PC-9 (cell line): ENCODE results near the gene SEMA6A.

Source experiments
- EZH2 ChIP-seq: fragments of 200-600 bp; sonication (generic); IDR thresholded peaks from 2 replicates; pipeline ENCODE4 v1.8.0; 2017; ENCODE audit warnings: antibody characterized with exemption, low read depth
- TF ChIP-seq, protein P1 (sequence below): fragments of 200-600 bp; sonication (generic); conservative IDR thresholded peaks from 2 replicates; pipeline ENCODE4 v1.6.1; 2017; ENCODE audit warnings: mixed run types, antibody characterized with exemption, mild to moderate bottlenecking, moderate library complexity

DNA sequence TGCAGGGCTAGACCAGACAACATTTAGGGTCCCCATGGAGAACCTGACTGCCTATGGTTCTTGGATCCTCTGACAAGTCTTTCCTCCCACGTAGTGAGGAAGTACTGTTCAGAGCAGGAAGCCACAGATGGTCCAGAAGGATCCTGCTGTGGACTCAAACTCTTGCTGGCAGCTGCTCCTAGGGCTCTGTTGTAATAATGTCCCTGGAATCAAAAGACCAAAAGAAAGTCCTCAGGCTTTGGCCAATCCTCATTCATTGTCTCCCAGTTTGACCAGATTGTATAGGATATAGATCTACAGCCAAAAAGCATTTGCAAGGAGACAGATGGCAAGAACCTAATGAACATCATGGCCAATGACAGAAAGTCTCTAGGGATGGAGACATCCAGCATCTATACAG lies 53.9 kb downstream of the SEMA6A start:
- TF ChIP-seq, protein P1, sequence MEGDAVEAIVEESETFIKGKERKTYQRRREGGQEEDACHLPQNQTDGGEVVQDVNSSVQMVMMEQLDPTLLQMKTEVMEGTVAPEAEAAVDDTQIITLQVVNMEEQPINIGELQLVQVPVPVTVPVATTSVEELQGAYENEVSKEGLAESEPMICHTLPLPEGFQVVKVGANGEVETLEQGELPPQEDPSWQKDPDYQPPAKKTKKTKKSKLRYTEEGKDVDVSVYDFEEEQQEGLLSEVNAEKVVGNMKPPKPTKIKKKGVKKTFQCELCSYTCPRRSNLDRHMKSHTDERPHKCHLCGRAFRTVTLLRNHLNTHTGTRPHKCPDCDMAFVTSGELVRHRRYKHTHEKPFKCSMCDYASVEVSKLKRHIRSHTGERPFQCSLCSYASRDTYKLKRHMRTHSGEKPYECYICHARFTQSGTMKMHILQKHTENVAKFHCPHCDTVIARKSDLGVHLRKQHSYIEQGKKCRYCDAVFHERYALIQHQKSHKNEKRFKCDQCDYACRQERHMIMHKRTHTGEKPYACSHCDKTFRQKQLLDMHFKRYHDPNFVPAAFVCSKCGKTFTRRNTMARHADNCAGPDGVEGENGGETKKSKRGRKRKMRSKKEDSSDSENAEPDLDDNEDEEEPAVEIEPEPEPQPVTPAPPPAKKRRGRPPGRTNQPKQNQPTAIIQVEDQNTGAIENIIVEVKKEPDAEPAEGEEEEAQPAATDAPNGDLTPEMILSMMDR = no peak
- TF ChIP-seq EZH2 = no peak
